Measurements from ENCODE around the gene LTO1. TPM values are rescaled to one million over a fixed set of nuclear protein-coding genes. Genes with fewer than 3 reads are reported as not detected.

LTO1 gene
- total and polyA plus RNA-seq, 2 of the 13 experiments (the other 11 are each of a cell fraction or from before 2014, with no cell fraction given): 11.8 to 15.0 TPM

GRCh38 chr11:69638941-69639681, 36.0 kb downstream of the LTO1 start (continued):
- no peak for TF ChIP-seq ZNF709 (CRISPR knock-in tag; IDR thresholded peaks at IDR 0.05)
- TF ChIP-seq FOXO1 (CRISPR knock-in tag; IDR thresholded peaks at IDR 0.05): no peak
- peak; percentile 38; the same call in 1 of the 2 replicates for TF ChIP-seq ARNTL (CRISPR knock-in tag; IDR thresholded peaks at IDR 0.05)
- TF ChIP-seq RNF2 (conservative IDR thresholded peaks at IDR 0.05; ENCODE audit: low read depth): peak; percentile 75; the same call in 1 of the 2 replicates
- no peak for TF ChIP-seq SMARCC2 (IDR thresholded peaks at IDR 0.05)
- peak; percentile 63 for TF ChIP-seq HNRNPLL (IDR thresholded peaks at IDR 0.05; ENCODE audit: low read depth, low read length, poor library complexity, severe bottlenecking)
- TF ChIP-seq ZNF550 (CRISPR knock-in tag; IDR thresholded peaks at IDR 0.05; ENCODE audit: borderline replicate concordance): no peak
- TF ChIP-seq MIER3 (CRISPR knock-in tag; IDR thresholded peaks at IDR 0.05; ENCODE audit: borderline replicate concordance): no peak
- peak; percentile 65; the same call in 1 of the 2 replicates for TF ChIP-seq KDM2A (CRISPR knock-in tag; IDR thresholded peaks at IDR 0.05; ENCODE audit: borderline replicate concordance, low read depth)
- TF ChIP-seq POLR2G (IDR thresholded peaks at IDR 0.05; ENCODE audit: low read depth, low read length): peak; percentile 90
- 0 out of 2 replicates have a peak, but pooled peaks have one; percentile 24 for TF ChIP-seq ZSCAN29 (CRISPR knock-in tag; conservative IDR thresholded peaks at IDR 0.05)
- no peak for TF ChIP-seq ZFP62 (CRISPR knock-in tag; IDR thresholded peaks at IDR 0.05)
- peak; percentile 83 for TF ChIP-seq SRSF1 (optimal IDR thresholded peaks at IDR 0.05; ENCODE audit: low read depth, low read length)
- TF ChIP-seq ZNF383 (CRISPR knock-in tag; IDR thresholded peaks at IDR 0.05; ENCODE audit: borderline replicate concordance): no peak
- TF ChIP-seq GLMP (CRISPR knock-in tag; IDR thresholded peaks at IDR 0.05; ENCODE audit: borderline replicate concordance): no peak
- no peak for TF ChIP-seq ZBTB40 (IDR thresholded peaks at IDR 0.05)
- TF ChIP-seq ZBTB40 (CRISPR knock-in tag; IDR thresholded peaks at IDR 0.05): no peak
- no peak for TF ChIP-seq ZNF44 (CRISPR knock-in tag; IDR thresholded peaks at IDR 0.05)

Data from HepG2 (cell line).